Naive B cell (primary cell): Measurements from ENCODE around the gene ATG4A. TPM values are rescaled to one million over a fixed set of nuclear protein-coding genes. Genes with fewer than 3 reads are reported as not detected.

Source experiments
- ATAC-seq, 2 donors: fragments of 150-1000 bp; cut with Tn5 transposase; 2 replicates each; pipeline ENCODE4 v1.10.0; 2021; ENCODE audit warnings: low read depth in 2 of 2, mild to moderate bottlenecking in 2 of 2, moderate library complexity in 2 of 2
- DNase-seq: peaks from one replicate; pipeline ENCODE4 v3.0.0; 2022
- H3K27ac Mint-ChIP-seq, 6 donors: one replicate each; pipeline ENCODE4 v1.8.0; 2020 to 2022; ENCODE audit warnings: mild to moderate bottlenecking in 6 of 6, mixed read lengths in 6 of 6, moderate library complexity in 5 of 6, inconsistent platforms in 2 of 6
- H3K27me3 Mint-ChIP-seq, 3 donors: one replicate each; pipeline ENCODE4 v1.8.0; 2021 to 2022; ENCODE audit warnings: mixed read lengths in 3 of 3, mild to moderate bottlenecking in 1 of 3
- H3K36me3 Mint-ChIP-seq, 2 donors: one replicate each; pipeline ENCODE4 v1.8.0; 2020 to 2022; ENCODE audit warnings: mixed read lengths in 2 of 2, inconsistent platforms in 1 of 2, mild to moderate bottlenecking in 1 of 2
- H3K4me1 Mint-ChIP-seq, 3 donors: one replicate each; pipeline ENCODE4 v1.8.0; 2020 to 2022; ENCODE audit warnings: mixed read lengths in 3 of 3, inconsistent platforms in 1 of 3, mild to moderate bottlenecking in 1 of 3, moderate library complexity in 1 of 3
- H3K4me3 Mint-ChIP-seq, 8 donors: one replicate each; pipeline ENCODE4 v1.8.0; 2020 to 2022; ENCODE audit warnings: mild to moderate bottlenecking in 8 of 8, mixed read lengths in 8 of 8, moderate library complexity in 8 of 8, inconsistent platforms in 2 of 8
- H3K9me3 Mint-ChIP-seq, 7 donors: one replicate each; pipeline ENCODE4 v1.8.0; 2020 to 2022; ENCODE audit warnings: mixed read lengths in 7 of 7, mild to moderate bottlenecking in 5 of 7, inconsistent platforms in 2 of 7, moderate library complexity in 1 of 7
- polyA plus RNA-seq, 6 donors: library from polyadenylated mRNA; unstranded; fragments of 300-500 nt; fragmentation: Illumina TruSeq; gene quantifications; one replicate each; pipeline ENCODE4 v1.2.3, GENCODE V29; 2021; ENCODE audit warnings: low read depth in 6 of 6

ATG4A gene
- polyA plus RNA-seq, 6 donors from 2014 or later, result 11.8 to 31.1 (median 18.4) TPM

DNA sequence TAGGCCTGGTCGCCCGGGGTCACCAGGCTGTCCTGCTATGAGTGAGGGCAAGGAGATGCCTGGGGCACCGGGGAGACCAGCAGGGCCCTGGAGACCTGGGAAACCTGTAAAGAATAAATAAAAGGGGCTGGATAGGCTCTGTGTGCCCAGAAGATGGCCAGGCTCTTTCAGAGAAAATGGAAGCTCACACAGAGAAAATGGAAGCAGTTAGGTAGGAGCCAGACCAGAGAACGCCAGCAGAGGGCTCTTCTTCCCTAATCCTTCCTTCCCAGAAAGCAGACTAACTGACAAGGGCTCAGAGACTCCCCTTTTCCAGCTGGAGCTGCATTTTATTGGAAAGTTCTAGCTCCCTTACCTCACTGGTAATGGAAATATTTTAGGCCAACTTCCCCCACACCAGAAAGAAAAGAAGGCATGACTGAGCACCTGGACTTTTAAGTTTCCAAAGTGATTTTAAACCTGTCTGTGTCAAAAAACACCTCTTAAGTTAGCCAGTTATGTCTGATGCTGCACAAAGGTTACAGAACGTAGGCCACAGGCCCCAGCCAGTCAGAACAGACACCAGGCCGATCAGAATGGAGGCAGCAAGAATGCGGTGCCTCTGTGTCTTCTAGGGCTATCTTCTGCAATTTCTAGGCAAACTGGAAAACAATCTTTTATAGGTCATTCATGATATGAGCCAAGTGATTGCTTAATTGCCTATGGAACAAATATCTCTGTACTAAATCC, 74.0 kb downstream of the ATG4A start:
- Mint-ChIP-seq H3K36me3 (no peaks in the 10 kb centered on the region), H3K27ac (no peak overlapping the region), H3K4me1 (peaks cover 0 to 4% (median 0%) of the 10 kb centered on the region in 3 donors), H3K9me3 (peaks cover 0 to 5% (median 2%) of the 10 kb centered on the region in 7 donors), H3K4me3 (peak overlapping the region in 1 of 8 donors; percentile 15), H3K27me3 (peaks cover 0 to 5% (median 0%) of the 10 kb centered on the region in 3 donors)
- DNase-seq (no peak), ATAC-seq (no peak)

- Mint-ChIP-seq H3K9me3 (peaks cover 0 to 5% (median 2%) of the 10 kb centered on the region in 7 donors), H3K27me3 (peaks cover 0 to 5% (median 0%) of the 10 kb centered on the region in 3 donors), H3K4me1 (peaks cover 0 to under 1% (median 0%) of the 10 kb centered on the region in 3 donors), H3K36me3 (no peaks in the 10 kb centered on the region), H3K4me3 (peak overlapping the region in 1 of 8 donors; percentile 9), H3K27ac (no peak overlapping the region)
- DNase-seq (no peak), ATAC-seq (no peak)
Observed at GRCh38 chrX:108167211-108167872, 75.8 kb downstream of the ATG4A start.

GRCh38 chrX:108168961-108169740, 77.6 kb downstream of the ATG4A start:
- no peaks in the 10 kb centered on the region for H3K9me3 Mint-ChIP-seq
- peaks cover 0 to 4% (median 0%) of the 10 kb centered on the region in 3 donors for H3K27me3 Mint-ChIP-seq

DNA sequence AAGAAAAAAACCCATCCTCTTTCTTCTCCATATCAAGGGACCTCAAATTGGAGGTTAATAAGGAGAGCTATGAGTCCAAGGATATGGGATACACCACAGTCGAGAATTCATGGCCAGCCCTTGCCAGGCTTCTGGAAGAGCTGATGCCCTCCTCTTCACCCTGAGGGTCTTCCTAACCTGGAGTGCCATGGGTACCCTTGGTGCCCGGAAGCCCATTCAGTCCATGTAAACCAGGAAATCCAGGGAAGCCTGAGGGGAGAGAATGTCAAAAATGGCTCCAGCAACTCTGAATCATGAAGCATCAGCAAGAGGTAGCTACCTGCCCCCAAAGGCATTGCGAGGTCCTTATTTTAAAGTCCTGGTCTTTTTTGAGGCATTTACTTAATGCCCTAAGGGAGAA, 78.2 kb downstream of the ATG4A start:
- Mint-ChIP-seq H3K4me3 (no peak overlapping the region), H3K36me3 (no peaks in the 10 kb centered on the region), H3K27me3 (peaks cover 0 to 4% (median 0%) of the 10 kb centered on the region in 3 donors), H3K27ac (no peak overlapping the region), H3K9me3 (no peaks in the 10 kb centered on the region), H3K4me1 (no peaks in the 10 kb centered on the region)
- DNase-seq, result no peak
- no peak for ATAC-seq

More at GRCh38 chrX:108168961-108169740, 77.6 kb downstream of the ATG4A start:
- no peaks in the 10 kb centered on the region for H3K36me3 Mint-ChIP-seq
- no peaks in the 10 kb centered on the region for H3K4me1 Mint-ChIP-seq
- DNase-seq (no peak), ATAC-seq (no peak)
- H3K4me3 Mint-ChIP-seq, result no peak overlapping the region
- no peak overlapping the region for H3K27ac Mint-ChIP-seq

GRCh38 chrX:108171671-108172070, 80.1 kb downstream of the ATG4A start:
- Mint-ChIP-seq H3K27ac (no peak overlapping the region), H3K36me3 (no peaks in the 10 kb centered on the region), H3K27me3 (peaks cover 0 to 4% (median 0%) of the 10 kb centered on the region in 3 donors), H3K9me3 (no peaks in the 10 kb centered on the region), H3K4me3 (no peak overlapping the region), H3K4me1 (no peaks in the 10 kb centered on the region)
- no peak for DNase-seq
- ATAC-seq, result no peak

DNA sequence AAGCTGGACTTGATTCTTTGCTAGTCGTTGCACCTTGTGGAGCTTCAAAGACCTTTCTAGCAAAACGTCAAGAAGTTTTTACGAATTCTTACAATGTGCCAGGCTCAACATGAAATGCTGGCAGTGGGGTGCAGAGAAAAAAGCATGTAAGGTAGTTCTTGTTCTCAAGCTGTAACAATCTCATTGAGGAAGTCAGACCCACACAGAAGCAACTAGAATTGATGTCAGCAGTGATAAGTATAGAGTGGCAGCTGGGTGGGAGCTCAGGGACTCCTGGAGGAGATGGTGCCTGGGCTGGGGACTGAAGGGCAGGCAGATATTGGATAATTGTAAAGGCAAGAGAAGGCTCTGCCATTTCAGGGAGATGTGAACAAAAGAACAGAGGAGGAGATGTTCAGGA, 82.3 kb downstream of the ATG4A start:
- Mint-ChIP-seq H3K27me3 (peaks cover 0 to 4% (median 0%) of the 10 kb centered on the region in 3 donors), H3K4me1 (no peaks in the 10 kb centered on the region), H3K4me3 (no peak overlapping the region), H3K27ac (no peak overlapping the region), H3K9me3 (no peaks in the 10 kb centered on the region), H3K36me3 (no peaks in the 10 kb centered on the region)
- ATAC-seq (no peak), DNase-seq (no peak)

DNA sequence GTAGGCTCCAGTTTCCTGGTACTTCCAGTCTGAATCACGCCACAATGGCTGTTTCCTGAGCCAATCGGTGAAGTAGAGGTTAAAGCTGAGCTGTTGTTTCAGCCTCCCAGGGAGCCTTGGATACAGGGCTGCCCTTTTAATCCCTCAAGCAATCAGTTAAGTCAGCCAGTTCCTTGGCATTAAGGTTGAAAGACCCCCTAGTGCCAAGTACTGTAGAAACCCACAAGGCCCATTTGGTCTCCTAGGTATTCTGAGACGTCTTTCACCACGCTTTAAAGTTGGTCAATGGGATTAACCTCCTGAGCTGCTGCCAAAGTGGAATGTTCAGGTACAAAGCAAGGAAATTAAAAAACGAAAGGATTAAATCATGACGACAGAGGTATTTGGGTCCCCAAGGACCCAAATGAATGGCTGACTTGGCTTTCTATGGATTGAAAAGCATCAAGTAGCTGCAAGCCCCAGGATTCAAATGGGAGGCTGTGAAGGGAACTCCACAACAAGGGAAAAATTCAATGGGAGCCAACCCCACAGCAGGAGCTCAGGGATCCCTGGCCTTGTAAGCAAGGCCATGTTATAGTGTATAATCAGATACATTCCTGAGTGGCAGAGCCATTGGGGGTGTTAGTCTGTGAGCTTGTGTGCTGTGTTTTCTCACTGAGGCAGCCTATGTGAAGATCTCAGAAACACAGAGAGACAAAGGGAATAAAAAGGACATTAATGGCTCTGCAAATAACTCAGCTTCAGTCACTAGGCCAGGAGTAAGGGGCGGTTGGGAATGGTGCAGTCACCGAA, 86.0 kb downstream of the ATG4A start:
- Mint-ChIP-seq H3K36me3 (no peaks in the 10 kb centered on the region), H3K27ac (peak overlapping the region in 1 of 6 donors; percentile 71), H3K4me3 (no peak overlapping the region), H3K9me3 (no peaks in the 10 kb centered on the region), H3K4me1 (no peaks in the 10 kb centered on the region), H3K27me3 (peaks cover 0 to 6% (median 4%) of the 10 kb centered on the region in 3 donors)
- DNase-seq (no peak), ATAC-seq (no peak)

DNA sequence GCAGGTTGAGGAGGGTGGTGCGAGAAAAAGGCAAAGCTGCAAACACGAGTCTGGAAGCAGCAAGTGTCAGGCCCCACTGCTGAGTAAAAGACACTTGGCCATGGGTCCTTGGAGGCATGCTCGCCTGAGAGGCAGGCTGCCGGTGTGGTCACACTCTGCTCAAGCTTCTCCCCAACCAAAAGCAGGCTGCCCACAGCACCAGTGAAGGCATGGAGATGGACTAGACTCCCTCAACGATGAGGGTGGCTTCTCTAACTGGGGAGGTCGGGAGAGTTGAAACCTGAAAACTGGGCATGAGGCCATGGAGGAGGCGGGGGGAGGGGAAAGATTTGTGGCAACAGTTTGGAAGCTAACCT, 86.5 kb downstream of the ATG4A start:
- DNase-seq (no peak), ATAC-seq (no peak)
- H3K36me3 Mint-ChIP-seq, result no peaks in the 10 kb centered on the region
- H3K27me3 Mint-ChIP-seq, result peaks cover 0 to 6% (median 4%) of the 10 kb centered on the region in 3 donors
- H3K4me3 Mint-ChIP-seq, result no peak overlapping the region
- H3K9me3 Mint-ChIP-seq, result no peaks in the 10 kb centered on the region
- peak overlapping the region in 1 of 6 donors; percentile 71 for H3K27ac Mint-ChIP-seq
- no peaks in the 10 kb centered on the region for H3K4me1 Mint-ChIP-seq

- no peaks in the 10 kb centered on the region for H3K27me3 Mint-ChIP-seq
- H3K36me3 Mint-ChIP-seq, result no peaks in the 10 kb centered on the region
- H3K9me3 Mint-ChIP-seq, result no peaks in the 10 kb centered on the region
- DNase-seq, result no peak
- H3K4me3 Mint-ChIP-seq, result no peak overlapping the region
- no peak overlapping the region for H3K27ac Mint-ChIP-seq
- no peaks in the 10 kb centered on the region for H3K4me1 Mint-ChIP-seq
- no peak for ATAC-seq
Observed at GRCh38 chrX:108186811-108187210, 95.2 kb downstream of the ATG4A start.

GRCh38 chrX:108198420-108198819, 106.8 kb downstream of the ATG4A start:
- no peak overlapping the region for H3K4me3 Mint-ChIP-seq
- no peak overlapping the region for H3K27ac Mint-ChIP-seq
- H3K4me1 Mint-ChIP-seq, result no peaks in the 10 kb centered on the region
- ATAC-seq (no peak), DNase-seq (no peak)
- H3K27me3 Mint-ChIP-seq, result peaks cover 3 to 16% (median 7%) of the 10 kb centered on the region in 3 donors
- peaks cover 0 to 2% (median 0%) of the 10 kb centered on the region in 7 donors for H3K9me3 Mint-ChIP-seq
- no peaks in the 10 kb centered on the region for H3K36me3 Mint-ChIP-seq

- Mint-ChIP-seq H3K27ac (no peak overlapping the region), H3K4me1 (no peaks in the 10 kb centered on the region), H3K4me3 (no peak overlapping the region), H3K36me3 (no peaks in the 10 kb centered on the region), H3K27me3 (peaks cover 8 to 19% (median 9%) of the 10 kb centered on the region in 3 donors), H3K9me3 (peaks cover 0 to 2% (median 0%) of the 10 kb centered on the region in 7 donors)
- no peak for ATAC-seq
- DNase-seq, result no peak
Observed at GRCh38 chrX:108199041-108199440, 107.5 kb downstream of the ATG4A start.

DNA sequence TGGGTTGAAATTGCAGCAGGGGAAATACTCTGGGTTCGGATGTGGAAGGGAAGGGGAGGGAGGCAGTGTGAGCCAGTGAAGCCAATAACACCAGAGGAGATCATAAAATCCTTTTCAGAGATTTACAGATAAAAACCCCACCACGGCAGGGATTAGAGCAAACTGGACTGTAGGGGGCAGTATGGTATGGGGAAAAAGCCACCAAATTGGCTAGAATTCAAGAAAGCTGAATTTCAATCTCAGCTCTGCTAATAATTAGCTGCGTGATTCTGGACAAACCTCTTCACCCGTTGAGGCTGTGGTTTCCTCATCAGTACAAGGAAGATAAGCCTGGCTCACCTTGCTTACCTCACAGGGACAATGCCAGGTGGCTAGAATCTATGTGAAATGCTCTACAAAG, 108.1 kb downstream of the ATG4A start:
- Mint-ChIP-seq H3K27me3 (peaks cover 9 to 23% (median 10%) of the 10 kb centered on the region in 3 donors), H3K27ac (no peak overlapping the region), H3K36me3 (no peaks in the 10 kb centered on the region), H3K9me3 (peaks cover 0 to 2% (median 0%) of the 10 kb centered on the region in 7 donors), H3K4me1 (no peaks in the 10 kb centered on the region), H3K4me3 (no peak overlapping the region)
- DNase-seq, result no peak
- ATAC-seq, result no peak

DNA sequence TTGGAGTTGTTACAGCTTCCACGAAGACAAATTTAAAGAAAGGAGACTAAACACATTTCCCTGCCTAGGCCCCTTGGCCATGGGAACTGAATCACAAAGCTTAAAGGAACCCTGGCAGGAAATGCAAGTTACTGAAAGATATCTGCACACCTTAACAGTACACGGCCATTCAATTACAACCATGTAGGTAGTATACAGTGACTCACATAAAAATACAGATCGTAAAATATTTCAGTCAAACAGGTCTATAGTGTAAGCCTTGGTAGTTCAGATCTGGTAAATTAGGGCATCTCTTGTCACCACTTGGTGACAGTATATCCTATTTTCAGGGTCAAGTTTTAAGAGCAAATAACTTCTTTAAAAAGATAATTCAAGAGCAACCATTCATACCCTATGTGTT, 112.0 kb downstream of the ATG4A start:
- Mint-ChIP-seq H3K4me3 (no peak overlapping the region), H3K27ac (no peak overlapping the region), H3K4me1 (no peaks in the 10 kb centered on the region), H3K36me3 (no peaks in the 10 kb centered on the region), H3K27me3 (peaks cover 9 to 33% (median 13%) of the 10 kb centered on the region in 3 donors), H3K9me3 (peaks cover 0 to 3% (median 0%) of the 10 kb centered on the region in 7 donors)
- DNase-seq (no peak), ATAC-seq (no peak)
